Right forelimb (tissue), 1 donor: ENCODE results near the gene TAF7L.

Experiments
- DNase-seq: peaks from one replicate; pipeline ENCODE4 v3.0.0-alpha.2; 2018

Gene TAF7L

DNA sequence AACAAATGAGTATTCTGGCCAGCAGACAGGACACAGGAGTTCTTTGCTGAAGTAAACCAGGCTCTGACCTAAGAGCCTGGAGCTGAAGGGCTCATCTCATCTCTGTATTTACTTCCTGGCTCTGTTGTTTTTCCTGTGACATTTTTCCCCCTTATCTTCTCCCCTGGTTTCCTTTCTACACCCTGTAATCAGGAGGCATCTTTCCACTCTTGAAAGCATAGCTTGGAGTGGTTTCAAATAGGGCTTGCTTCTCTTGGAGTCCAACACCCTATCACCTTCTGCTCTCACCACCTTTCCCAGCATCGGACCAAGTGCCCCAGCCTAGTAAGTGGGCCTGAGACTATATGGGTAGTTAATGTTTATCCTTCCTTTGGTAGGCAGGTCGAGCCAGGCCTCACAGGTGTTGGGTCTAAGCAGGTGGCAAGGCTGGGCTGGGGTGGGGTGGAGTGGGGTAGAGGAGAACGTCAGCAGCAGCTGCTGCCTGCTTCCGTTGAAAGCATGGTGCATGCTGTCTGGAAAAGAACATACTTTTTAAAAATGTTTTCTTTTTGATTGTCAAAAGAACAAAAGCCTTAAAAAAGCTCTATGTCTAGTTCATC, 70.4 kb downstream of the TAF7L start:
- no peak for DNase-seq

DNA sequence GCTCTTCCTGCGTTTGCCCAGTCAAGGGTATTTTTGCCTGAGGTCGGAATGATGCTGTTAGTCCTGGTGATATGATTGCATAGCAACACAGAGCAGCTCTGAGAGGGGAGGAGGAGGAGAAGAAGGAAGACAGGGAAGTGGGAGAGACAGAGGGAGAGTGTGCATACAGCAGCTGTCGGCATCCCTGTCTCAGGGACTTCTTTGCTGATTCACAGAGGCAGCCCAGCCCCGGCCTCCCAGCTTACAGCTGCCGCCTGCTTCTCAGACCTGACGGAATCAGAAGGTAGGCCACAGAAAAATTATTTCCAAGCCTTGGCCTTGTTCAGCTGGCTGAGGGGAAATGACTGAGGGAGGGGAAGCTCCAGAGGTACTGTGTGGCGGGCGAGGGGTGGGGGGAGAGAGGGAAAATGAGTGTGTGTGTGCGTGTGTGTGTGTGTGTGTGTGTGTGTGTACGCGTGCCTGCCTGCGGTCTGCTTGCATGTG, 71.2 kb downstream of the TAF7L start:
- peak; percentile 49 for DNase-seq

DNA sequence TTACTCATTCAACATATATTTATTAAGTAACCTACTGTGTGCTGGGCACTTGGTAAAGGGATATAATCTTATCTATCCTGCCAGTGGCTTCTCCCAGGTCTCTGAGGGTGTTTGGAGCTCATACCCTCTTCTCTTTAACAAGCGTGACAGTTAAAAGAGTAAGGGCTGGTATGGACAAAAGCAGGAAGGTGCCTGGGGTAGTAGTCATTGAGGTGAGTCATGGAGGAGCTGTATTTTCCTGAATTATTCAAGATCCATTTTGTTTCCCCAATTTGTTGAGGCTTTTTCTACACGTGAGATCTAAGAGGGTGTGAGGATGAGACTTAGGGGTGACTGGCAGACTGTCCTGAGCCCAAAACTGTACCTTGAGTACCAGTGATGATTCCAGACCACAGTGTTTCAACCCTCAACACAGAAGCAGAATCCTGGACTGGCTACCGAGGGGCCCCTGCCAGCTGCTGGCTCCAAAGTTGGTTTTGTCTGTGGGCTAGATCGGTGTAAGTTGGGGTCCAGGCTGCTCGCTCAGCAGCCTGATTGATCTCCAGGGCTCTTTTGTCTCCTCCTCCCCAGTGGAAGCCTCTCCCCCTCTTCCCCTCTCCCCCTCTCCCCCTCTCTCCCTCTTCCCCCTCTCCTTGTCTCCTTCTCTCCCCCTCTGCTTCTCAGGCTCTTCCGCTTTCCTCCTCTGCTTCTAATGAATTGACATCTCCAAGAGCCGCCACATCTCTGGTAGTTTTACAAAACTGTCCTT, 71.8 kb downstream of the TAF7L start, which contains the start of gene DRP2:
Gene DRP2 (plus strand): TSS at position 671 of the 748 bp plus-strand sequence. CDS start 11,862 bp downstream, outside the sequence.
- no peak for DNase-seq
